Nucleus accumbens (tissue), 56 donors: ENCODE measurements around the gene NCOA7.

Experiments
- DNase-seq, 56 donors: peaks; one replicate each; lab custom pipeline; 2025; lab: John Stamatoyannopoulos, UW

The NCOA7 gene

DNA sequence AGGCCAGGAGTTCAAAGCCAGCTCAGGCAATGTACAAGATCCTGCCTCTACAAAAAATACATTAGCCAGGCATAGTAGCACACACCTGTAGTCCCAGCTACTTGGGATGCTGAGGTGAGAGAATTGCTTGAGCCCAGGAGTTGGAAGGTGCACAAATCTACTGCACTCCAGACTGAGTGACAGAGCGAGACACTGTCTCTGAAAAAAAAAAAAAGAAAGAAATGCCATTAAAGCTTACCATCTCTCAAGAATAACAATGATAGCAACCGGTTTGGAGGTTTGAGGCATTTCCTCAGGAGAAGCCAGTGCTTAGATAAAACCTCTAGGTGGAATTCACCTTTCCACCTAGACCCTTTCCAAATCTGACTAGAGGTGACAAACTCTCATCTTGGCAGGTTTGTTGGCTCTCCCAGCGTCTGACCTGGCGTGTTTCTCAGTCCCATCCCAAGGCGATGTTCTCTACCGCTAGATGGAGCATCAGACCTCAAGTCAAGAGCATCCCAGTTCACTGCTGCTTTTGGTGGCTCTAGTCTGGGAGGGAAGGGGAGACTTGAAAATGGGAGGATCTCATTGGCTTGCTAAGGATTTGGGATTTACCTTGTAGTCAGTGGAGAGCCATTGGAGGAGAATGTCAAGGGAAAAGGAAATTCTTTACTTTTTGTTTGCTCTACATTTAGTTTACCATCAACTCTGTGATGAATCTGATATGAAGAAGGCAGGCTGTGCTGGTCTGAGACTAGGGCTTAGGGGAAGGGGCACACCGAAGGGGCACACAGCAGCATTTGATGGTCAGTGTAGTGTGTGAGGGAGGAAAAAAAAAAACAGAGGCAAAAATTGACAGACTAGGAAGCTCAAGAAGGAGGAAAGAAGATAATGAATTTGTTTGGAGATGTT is 67.9 kb downstream of the NCOA7 start:
- DNase-seq, result peak in 40 of 56 donors; percentile 3 to 78 (median 42)

GRCh38 chr6:125859727-125860126 is 69.0 kb downstream of the NCOA7 start:
- DNase-seq, result no peak

GRCh38 chr6:125863023-125863422 is 72.3 kb downstream of the NCOA7 start:
- DNase-seq, result no peak

DNA sequence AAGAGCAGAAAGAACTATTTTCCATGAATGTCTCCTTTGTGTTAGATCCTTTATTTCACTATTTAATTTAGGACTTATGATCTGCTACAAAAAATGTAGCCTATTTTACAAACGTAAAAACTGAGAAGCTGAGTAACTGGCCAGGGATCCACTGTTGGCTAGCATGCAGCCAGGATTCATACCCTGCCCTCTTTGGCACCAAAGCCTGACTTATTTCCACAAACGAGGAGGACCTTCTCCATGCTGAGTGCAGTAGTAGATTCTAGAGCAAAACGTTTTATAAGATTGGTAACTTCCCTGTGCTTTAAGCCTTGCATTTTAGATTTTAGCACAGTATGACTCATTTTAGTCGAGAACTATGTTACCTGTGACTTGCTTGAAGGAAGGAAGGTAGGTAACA is 74.3 kb downstream of the NCOA7 start:
- DNase-seq, result no peak

DNA sequence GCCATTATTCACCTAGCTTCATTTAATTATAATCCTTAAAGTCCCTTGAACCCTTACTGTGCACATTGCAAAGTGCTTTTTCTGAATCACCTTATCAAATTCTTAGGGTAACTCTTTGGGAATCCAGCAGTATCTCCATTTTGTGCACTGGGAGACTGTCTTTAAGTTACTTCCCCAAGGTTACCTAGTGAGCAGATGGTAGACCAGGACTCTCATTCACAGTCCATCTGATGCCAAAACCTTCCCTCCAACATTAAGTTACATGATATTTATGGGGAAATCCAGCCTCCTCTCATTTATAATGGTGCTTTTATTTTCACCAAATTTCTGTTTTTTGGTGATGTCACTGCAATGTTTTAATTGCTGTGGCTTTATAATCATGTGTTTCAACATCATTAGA is 75.7 kb downstream of the NCOA7 start:
- no peak for DNase-seq

DNA sequence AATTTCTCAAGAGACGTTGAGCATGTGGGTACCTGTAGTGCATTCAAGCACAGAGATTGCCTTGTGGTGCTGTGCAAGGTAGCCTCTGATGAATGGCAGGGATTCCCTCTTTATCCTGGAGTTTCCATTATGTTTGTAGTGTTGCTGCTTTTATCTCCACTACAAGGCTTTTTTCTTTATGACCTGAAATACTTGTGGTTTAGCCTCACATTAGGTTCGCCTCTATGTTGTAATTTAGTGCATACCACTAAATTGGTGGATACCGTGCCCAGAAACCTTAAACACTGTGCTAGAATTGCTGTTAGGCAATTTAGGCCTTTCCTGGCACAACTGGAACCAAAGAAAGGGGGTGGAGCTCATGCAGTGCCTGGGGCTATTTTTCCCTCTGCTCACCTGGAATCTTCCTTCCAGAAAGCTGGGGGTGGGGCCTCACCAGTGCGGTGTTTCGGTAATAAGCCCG is 76.8 kb downstream of the NCOA7 start:
- DNase-seq, result peak in 1 of 56 donors; percentile 22

GRCh38 chr6:125868252-125868651 is 77.5 kb downstream of the NCOA7 start:
- DNase-seq, result no peak

DNA sequence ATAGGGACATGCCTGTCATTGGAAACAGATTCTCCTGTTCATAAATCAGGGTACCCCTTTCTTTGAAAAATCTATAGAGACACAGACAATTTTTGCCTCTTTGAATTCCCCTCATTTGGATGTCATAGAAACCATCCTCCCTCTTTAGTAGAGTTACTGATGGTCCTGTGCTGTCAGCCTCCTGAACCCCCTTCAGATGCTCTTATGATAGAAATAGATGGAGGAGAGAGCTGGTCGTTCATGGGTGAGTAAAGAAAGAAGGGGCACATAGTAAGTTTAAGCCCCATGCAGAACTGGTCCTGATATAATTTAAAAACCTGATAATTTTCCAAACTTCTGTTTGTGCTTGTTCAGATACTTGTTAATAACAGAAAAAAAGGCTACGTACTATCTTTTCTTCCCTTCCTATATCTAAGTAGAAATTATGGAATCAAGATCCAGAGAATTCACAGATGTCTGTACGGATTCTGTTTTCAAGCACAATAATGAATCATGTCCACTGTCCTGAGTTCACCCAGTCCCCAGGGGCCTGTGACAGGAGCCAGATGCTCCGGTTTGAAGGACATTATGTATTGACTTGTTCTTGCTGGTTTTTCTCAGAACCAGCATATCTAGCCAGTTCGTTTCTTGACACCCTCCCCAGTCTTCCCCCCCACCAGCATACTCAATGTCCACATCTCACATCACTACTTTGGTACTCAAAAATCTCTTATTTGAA is 78.1 kb downstream of the NCOA7 start:
- DNase-seq, result peak in 28 of 56 donors; percentile 7 to 60 (median 32)

GRCh38 chr6:125869427-125869826 is 78.7 kb downstream of the NCOA7 start:
- peak in 12 of 56 donors; percentile 6 to 37 (median 18) for DNase-seq

DNA sequence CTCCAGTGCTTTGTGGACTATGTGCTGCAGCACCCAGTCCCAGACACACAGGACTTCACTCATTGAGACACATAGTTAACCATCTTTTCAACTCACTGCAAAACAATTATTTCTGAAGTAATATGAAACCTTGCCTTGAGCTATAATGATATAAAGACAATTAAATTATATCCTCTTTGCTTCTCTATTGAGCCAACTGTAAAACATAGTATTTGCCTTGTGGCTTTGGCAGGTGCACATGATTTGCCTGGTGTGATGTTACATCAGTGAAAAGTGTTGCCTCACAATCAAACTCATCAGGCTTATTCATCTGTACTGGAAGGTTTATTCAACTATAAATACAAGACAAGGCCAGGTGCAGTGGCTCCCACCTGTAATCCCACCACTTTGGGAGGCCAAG is 80.6 kb downstream of the NCOA7 start:
- no peak for DNase-seq

GRCh38 chr6:125872259-125872921 is 81.6 kb downstream of the NCOA7 start:
- no peak for DNase-seq

- no peak for DNase-seq
Observed at GRCh38 chr6:125882243-125882642, 91.5 kb downstream of the NCOA7 start.

- DNase-seq, result no peak
Observed at GRCh38 chr6:125884634-125885371, 94.0 kb downstream of the NCOA7 start.

GRCh38 chr6:125886021-125886420 is 95.3 kb downstream of the NCOA7 start:
- DNase-seq, result no peak

GRCh38 chr6:125886914-125887313 is 96.2 kb downstream of the NCOA7 start:
- no peak for DNase-seq

GRCh38 chr6:125887372-125887771 is 96.6 kb downstream of the NCOA7 start:
- no peak for DNase-seq

DNA sequence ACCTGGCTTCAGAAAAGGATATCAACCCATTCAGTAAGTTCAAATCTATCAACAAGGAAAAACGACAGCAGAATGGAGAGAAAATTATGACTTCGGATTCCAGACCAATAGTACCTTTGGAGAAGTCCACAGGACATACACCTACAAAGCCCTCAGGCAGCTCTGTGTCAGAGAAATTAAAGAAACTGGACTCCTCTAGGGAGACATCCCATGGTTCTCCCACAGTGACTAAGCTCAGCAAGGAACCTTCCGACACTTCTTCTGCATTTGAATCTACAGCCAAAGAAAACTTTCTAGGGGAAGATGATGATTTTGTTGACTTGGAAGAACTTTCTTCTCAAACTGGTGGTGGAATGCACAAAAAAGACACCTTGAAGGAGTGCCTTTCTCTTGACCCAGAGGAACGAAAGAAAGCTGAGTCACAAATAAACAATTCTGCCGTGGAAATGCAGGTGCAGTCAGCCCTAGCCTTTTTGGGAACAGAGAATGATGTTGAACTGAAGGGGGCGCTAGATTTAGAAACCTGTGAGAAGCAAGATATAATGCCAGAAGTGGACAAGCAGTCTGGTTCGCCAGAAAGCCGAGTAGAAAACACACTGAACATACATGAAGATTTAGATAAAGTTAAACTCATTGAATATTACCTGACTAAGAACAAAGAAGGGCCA is 98.4 kb downstream of the NCOA7 start:
- no peak for DNase-seq

DNA sequence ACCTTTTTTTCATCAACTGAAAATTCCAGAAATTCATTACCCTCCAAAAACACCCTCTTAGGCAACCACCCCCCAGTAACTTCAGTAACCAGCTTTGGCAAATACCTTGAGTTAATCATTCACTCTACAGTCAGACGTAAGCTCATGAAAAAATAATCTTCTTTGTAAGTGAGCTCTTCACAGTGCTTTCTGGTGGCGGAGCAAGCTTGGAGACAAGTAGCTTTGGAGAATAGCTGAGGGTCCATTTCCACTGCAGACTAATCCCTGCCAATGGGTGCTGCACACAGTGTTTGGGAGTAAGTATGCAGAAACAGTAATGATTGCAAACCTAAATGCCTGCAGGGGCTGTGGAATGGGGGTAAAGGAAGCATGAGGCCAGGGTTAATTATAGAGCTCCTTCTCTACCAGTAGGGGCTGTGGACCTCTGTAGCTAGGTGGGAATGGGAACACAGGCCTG is 109.0 kb downstream of the NCOA7 start:
- DNase-seq, result no peak

- DNase-seq, result no peak
Observed at GRCh38 chr6:125904871-125905270, 114.1 kb downstream of the NCOA7 start.
